ENCODE data around the gene RBKS. TPM values are rescaled to one million over a fixed set of nuclear protein-coding genes. Genes with fewer than 3 reads are reported as not detected.
A peak's percentile ranks its signal among the peaks of the same experiment; 100 is the strongest.

The RBKS gene
- total RNA-seq, 1 experiment from 2014 or later: 3.3 TPM

DNA sequence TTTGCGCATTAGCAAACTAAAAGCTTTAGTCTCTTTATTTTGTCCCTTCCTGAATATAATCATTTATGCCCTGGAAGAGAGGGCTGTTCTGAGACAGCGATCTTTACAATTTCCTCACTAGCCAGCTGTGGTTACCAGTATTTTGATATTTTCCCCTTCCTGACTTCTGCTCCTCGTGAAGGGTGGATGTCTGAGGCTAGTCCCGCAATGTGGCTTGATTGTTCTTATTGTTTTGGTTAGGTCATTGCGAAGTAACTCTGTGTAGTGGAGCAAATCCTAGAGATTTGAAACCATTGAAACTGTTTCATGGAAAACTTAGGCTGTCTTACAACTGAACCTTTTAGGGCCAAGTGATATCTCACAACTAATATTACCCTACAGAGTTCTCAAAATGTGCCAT lies 116.2 kb downstream of the RBKS start:
- DNase-seq: no peak
- H3K9me3 Mint-ChIP-seq (ENCODE audit: low read depth, unreplicated experiment): no peaks in the 10 kb centered on the region
- peak overlapping the region; percentile 97 for H3K4me3 Mint-ChIP-seq (ENCODE audit: low read depth, unreplicated experiment)
- peak overlapping the region; percentile 86 for H3K27ac Mint-ChIP-seq (ENCODE audit: unreplicated experiment)
- intact Hi-C loops (cut with micrococcal nuclease; ENCODE audit: unreplicated experiment): no loop called here
- CTCF ChIA-PET: no interaction called here
- BruUV-seq (replicated peaks): no TSS peak
- no peaks in the 10 kb centered on the region for H3K27me3 Mint-ChIP-seq (ENCODE audit: unreplicated experiment)
- TF ChIP-seq, protein P1, sequence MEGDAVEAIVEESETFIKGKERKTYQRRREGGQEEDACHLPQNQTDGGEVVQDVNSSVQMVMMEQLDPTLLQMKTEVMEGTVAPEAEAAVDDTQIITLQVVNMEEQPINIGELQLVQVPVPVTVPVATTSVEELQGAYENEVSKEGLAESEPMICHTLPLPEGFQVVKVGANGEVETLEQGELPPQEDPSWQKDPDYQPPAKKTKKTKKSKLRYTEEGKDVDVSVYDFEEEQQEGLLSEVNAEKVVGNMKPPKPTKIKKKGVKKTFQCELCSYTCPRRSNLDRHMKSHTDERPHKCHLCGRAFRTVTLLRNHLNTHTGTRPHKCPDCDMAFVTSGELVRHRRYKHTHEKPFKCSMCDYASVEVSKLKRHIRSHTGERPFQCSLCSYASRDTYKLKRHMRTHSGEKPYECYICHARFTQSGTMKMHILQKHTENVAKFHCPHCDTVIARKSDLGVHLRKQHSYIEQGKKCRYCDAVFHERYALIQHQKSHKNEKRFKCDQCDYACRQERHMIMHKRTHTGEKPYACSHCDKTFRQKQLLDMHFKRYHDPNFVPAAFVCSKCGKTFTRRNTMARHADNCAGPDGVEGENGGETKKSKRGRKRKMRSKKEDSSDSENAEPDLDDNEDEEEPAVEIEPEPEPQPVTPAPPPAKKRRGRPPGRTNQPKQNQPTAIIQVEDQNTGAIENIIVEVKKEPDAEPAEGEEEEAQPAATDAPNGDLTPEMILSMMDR (IDR thresholded peaks at IDR 0.05; ENCODE audit: unreplicated experiment): no peak
- H3K36me3 Mint-ChIP-seq (ENCODE audit: insufficient read depth, unreplicated experiment): peaks cover 55% of the 10 kb centered on the region
- H3K4me1 Mint-ChIP-seq (ENCODE audit: low read depth, unreplicated experiment): peaks cover 57% of the 10 kb centered on the region

GRCh38 chr2:27772804-27773203 lies 117.4 kb downstream of the RBKS start:
- DNase-seq: no peak
- H3K4me1 Mint-ChIP-seq (ENCODE audit: low read depth, unreplicated experiment): peaks cover 52% of the 10 kb centered on the region
- peak overlapping the region; percentile 97 for H3K4me3 Mint-ChIP-seq (ENCODE audit: low read depth, unreplicated experiment)
- H3K9me3 Mint-ChIP-seq (ENCODE audit: low read depth, unreplicated experiment): no peaks in the 10 kb centered on the region
- CTCF ChIA-PET: interaction anchor here (0.6 to 2.1 kb wide), 5 partner anchors 9 to 1040 kb away, joined by 3 to 7 read pairs (median 4); no protein-coding TSS in a partner anchor
- peaks cover 61% of the 10 kb centered on the region for H3K36me3 Mint-ChIP-seq (ENCODE audit: insufficient read depth, unreplicated experiment)
- BruUV-seq (replicated peaks): no TSS peak
- H3K27ac Mint-ChIP-seq (ENCODE audit: unreplicated experiment): peak overlapping the region; percentile 86
- no peaks in the 10 kb centered on the region for H3K27me3 Mint-ChIP-seq (ENCODE audit: unreplicated experiment)
- TF ChIP-seq, protein P1 (IDR thresholded peaks at IDR 0.05; ENCODE audit: unreplicated experiment): no peak
- intact Hi-C loops (cut with micrococcal nuclease; ENCODE audit: unreplicated experiment): no loop called here

DNA sequence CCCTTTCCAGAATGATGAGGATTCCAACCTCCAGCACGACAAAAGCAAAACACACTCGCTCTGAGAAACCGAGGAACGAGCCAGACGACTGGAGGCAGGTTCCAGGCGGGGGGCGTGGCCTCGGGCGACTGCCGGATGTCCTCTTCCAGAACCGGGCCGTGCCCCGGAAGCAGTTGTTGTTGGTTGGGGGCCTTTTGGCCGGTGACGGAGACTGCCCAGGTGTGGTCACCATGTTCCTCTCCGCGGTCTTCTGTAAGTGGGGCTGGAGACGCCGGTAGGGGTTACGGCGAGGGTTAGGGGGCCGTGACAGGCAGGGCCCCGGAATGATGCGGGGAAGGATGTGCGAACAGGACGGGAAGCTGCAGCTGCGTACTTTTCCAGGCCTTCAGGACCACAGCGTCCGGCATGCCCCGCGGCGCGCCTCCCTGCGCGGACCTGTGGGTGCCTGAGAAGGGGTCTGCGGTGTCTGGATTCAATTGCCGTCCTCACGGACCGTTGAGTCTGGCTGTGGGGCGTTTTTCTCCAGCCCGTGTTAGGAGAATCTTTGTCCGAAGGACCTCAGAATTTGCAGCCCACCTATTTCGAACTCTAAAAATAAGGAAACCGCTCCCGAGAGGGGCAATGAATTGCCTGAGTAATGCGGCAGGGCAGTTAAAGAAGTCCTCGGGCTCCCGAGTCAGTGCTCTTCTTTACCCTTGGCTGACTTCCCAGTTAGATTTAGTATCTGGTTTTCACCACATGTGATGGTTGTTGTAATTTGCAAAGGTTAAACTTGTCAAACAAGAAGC lies 118.4 kb downstream of the RBKS start, which contains the start of gene MRPL33:
MRPL33 (plus strand) TSS at position 172 of the 788 bp plus-strand sequence; CDS start at position 231, 59 bp downstream.
- CTCF ChIA-PET: interaction anchor here (1.4 to 2.1 kb wide), 2 partner anchors 18 to 48 kb away, joined by 4 to 7 read pairs; no protein-coding TSS in a partner anchor
- Mint-ChIP-seq H3K36me3 (ENCODE audit: insufficient read depth, unreplicated experiment) (peaks cover 63% of the 10 kb centered on the region), H3K9me3 (ENCODE audit: low read depth, unreplicated experiment) (no peaks in the 10 kb centered on the region), H3K27me3 (ENCODE audit: unreplicated experiment) (no peaks in the 10 kb centered on the region), H3K4me3 (ENCODE audit: low read depth, unreplicated experiment) (peak within 1 kb of the TSS; percentile 97), H3K4me1 (ENCODE audit: low read depth, unreplicated experiment) (peaks cover 55% of the 10 kb centered on the region), H3K27ac (ENCODE audit: unreplicated experiment) (peak within 1 kb of the TSS; percentile 93)
- TF ChIP-seq, protein P1 (IDR thresholded peaks at IDR 0.05; ENCODE audit: unreplicated experiment): no peak
- peak; percentile 97 for DNase-seq
- intact Hi-C loops (cut with micrococcal nuclease; ENCODE audit: unreplicated experiment): no loop called here
- TSS peak; percentile 45 for BruUV-seq (replicated peaks)

DNA sequence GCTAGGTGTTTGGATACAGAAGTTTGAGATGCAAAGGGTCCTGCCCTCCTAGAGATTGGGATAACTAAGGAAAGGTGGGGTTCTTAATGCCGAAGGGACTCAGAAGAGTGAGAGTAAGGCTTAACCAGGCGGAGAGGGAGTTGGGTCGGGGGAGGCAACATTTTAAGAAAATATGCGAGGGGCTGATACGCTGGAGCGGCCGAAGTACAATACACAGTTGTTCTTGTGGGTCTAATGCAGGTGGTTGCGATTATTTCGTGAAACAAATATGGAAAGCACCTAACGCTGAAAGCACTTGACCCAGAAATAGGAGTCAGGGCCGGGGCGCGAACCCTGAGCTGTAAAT lies 119.0 kb downstream of the RBKS start:
- H3K27ac Mint-ChIP-seq (ENCODE audit: unreplicated experiment): peak overlapping the region; percentile 93
- peaks cover 59% of the 10 kb centered on the region for H3K4me1 Mint-ChIP-seq (ENCODE audit: low read depth, unreplicated experiment)
- TSS peak; percentile 96 for BruUV-seq (replicated peaks)
- intact Hi-C loops (cut with micrococcal nuclease; ENCODE audit: unreplicated experiment): no loop called here
- H3K9me3 Mint-ChIP-seq (ENCODE audit: low read depth, unreplicated experiment): no peaks in the 10 kb centered on the region
- no peaks in the 10 kb centered on the region for H3K27me3 Mint-ChIP-seq (ENCODE audit: unreplicated experiment)
- H3K36me3 Mint-ChIP-seq (ENCODE audit: insufficient read depth, unreplicated experiment): peaks cover 62% of the 10 kb centered on the region
- DNase-seq: no peak
- peak overlapping the region; percentile 97 for H3K4me3 Mint-ChIP-seq (ENCODE audit: low read depth, unreplicated experiment)
- CTCF ChIA-PET: no interaction called here
- TF ChIP-seq, protein P1 (IDR thresholded peaks at IDR 0.05; ENCODE audit: unreplicated experiment): no peak
